ENCODE measurements around the gene ST7. TPM values are rescaled to one million over a fixed set of nuclear protein-coding genes. Genes with fewer than 3 reads are reported as not detected.

The ST7 gene
- total RNA-seq, 1 donor from 2014 or later: 48.6 TPM

DNA sequence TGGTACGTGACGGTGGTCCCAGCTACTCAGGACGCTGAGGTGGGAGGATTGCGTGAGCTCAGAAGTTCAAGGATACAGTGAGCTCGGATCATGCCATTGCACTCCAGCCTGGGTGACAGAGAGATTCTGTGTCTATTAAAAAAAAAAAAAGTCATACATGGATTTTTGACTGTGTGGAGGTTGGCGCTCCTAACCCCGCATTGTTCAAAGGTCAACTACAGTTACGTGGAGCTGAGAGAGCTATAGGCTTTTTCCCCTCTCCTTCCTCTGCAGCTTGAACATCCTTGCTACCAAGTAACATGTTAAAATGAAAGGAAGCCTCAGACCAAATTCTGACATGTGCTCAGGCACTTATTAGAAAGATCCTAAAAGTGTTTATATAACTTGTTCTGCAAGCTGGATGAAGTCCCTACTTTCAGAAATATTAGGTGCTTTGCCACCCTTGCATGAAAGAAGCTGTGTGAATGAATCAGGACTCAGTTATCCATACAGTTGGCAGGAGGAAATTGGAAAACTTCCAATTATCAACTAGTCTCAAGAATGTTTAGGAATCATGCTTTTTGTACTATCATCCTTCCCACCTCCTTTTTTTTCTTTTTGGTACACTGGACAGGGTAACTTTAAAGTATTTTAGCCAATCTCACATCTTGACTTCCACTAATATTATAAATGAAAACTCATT, 12.5 kb upstream of the ST7 start:
- Histone ChIP-seq H3K36me3 (no peaks in the 10 kb centered on the region), H3K9me3 (no peaks in the 10 kb centered on the region), H3K27me3 (no peaks in the 10 kb centered on the region), H3K27ac (no peak overlapping the region), H3K4me1 (no peaks in the 10 kb centered on the region), H3K4me3 (no peak overlapping the region)
- intact Hi-C loops (cut with DNase I): no loop called here
- TF ChIP-seq, protein P1, sequence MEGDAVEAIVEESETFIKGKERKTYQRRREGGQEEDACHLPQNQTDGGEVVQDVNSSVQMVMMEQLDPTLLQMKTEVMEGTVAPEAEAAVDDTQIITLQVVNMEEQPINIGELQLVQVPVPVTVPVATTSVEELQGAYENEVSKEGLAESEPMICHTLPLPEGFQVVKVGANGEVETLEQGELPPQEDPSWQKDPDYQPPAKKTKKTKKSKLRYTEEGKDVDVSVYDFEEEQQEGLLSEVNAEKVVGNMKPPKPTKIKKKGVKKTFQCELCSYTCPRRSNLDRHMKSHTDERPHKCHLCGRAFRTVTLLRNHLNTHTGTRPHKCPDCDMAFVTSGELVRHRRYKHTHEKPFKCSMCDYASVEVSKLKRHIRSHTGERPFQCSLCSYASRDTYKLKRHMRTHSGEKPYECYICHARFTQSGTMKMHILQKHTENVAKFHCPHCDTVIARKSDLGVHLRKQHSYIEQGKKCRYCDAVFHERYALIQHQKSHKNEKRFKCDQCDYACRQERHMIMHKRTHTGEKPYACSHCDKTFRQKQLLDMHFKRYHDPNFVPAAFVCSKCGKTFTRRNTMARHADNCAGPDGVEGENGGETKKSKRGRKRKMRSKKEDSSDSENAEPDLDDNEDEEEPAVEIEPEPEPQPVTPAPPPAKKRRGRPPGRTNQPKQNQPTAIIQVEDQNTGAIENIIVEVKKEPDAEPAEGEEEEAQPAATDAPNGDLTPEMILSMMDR (IDR thresholded peaks at IDR 0.05): no peak
- ATAC-seq: no peak
- no peak for DNase-seq

DNA sequence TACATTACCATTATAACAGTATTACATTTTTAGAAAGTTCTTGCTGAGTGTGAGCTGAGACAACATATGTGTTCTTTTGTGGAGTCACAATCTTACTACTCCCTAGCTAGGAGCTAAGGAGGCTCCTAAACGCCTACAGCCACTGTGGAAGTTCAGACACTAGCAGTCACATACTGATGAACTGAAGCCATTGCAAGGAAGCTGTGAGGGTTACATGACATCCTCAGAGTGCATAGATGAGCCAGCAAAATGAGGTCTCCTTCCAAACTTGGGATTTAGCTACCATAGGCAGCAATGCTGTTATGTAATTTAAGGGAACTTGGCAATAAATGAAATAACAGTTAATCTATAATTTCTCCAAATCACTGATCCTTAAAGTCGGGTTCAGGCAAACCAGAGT, 10.8 kb upstream of the ST7 start:
- H3K9me3 ChIP-seq: no peaks in the 10 kb centered on the region
- no peak for ATAC-seq
- intact Hi-C loops (cut with DNase I): no loop called here
- H3K27ac ChIP-seq: no peak overlapping the region
- no peaks in the 10 kb centered on the region for H3K27me3 ChIP-seq
- no peak for DNase-seq
- H3K4me1 ChIP-seq: no peaks in the 10 kb centered on the region
- TF ChIP-seq, protein P1 (IDR thresholded peaks at IDR 0.05): no peak
- no peak overlapping the region for H3K4me3 ChIP-seq
- no peaks in the 10 kb centered on the region for H3K36me3 ChIP-seq

DNA sequence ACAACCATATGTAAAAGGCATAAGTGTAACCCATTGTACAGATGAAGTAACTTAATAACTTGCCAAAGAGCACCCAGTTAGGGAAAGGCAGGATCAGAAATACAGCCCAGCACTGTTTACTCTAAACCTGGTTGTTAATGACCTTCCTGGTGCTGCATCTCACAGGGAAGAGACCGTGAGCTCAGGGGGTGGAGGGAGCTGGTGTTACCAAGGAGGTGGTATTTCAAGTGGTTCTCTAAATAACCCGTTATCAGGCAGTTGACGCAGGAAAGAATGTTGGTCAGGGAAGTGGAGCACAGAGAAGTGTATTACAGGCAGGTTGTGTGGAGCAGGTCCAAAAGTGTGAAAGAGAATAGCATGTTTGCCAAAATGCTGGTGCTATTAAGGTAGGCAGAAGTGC, 4.4 kb upstream of the ST7 start:
- Histone ChIP-seq H3K4me3 (no peak overlapping the region), H3K27ac (no peak overlapping the region), H3K4me1 (peaks cover 9% of the 10 kb centered on the region), H3K9me3 (no peaks in the 10 kb centered on the region), H3K27me3 (no peaks in the 10 kb centered on the region), H3K36me3 (no peaks in the 10 kb centered on the region)
- DNase-seq (no peak), ATAC-seq (peak; percentile 83)
- intact Hi-C loops (cut with DNase I): no loop called here
- TF ChIP-seq, protein P1 (IDR thresholded peaks at IDR 0.05): no peak

DNA sequence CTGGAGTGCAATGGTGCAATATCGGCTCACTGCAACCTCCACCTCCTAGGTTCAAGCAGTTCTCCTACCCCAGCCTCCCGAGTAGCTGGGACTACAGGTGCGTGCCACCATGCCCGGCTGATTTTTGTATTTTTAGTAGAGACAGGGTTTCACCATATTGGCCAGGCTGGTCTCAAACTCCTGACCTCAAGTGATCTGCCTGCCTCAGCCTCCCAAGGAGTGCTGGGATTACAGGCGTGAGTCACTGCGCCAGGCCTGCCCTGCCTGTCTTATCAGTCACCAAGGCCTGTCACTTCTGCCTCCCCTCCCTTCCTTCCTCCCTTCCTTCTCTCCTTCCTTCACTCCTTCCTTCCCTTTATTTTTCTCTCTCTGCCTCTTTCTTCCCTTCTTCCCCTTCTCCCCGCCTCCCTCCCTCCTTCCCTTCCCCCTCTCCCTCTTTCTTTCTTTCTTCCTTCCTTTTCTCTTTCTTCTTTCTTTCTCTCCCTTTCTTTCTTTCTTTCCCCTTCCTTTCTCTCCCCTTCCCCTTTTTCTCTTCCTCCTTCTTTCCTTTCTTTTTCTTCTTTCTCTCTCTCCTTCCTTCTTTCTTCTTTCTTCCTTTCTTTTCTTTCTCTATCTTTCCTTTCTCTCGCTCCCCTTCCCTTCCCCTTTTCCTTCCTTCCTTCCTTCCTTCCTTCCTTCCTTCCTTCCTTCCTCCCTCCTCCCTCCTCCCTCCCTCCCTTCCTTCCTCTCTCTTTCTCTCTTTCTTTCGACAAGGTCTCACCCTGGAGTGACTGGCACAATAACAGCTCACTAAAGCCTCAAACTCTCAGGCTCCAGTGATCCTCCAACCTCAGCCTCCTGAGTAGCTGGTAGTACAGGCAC, 3.1 kb upstream of the ST7 start:
- Histone ChIP-seq H3K27ac (no peak overlapping the region), H3K4me3 (no peak overlapping the region), H3K9me3 (no peaks in the 10 kb centered on the region), H3K36me3 (no peaks in the 10 kb centered on the region), H3K27me3 (no peaks in the 10 kb centered on the region), H3K4me1 (peaks cover 17% of the 10 kb centered on the region)
- TF ChIP-seq, protein P1 (IDR thresholded peaks at IDR 0.05): no peak
- no peak for DNase-seq
- intact Hi-C loops (cut with DNase I): no loop called here
- no peak for ATAC-seq

DNA sequence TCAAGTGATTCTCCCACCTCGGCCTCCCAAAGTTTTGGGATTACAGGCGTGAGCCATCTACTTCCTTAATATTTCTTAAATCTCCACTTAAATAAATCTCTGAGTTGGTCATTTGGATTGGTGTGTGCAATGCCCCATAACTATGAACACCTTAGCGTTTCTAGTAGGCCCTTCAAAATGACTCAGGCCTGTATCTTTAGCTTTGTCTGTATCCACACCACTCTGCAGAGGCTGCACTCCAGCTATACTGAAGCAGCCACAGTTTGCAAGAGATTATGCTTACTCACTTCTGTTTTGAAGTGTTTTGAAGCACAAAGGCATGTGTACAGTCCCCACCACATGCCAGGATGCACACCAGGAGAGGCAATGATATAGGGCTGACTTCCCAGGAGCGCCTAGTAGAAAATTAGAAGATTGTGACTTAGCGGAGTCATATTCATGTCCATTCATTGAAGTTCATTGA, 2.4 kb upstream of the ST7 start:
- Histone ChIP-seq H3K36me3 (no peaks in the 10 kb centered on the region), H3K27me3 (no peaks in the 10 kb centered on the region), H3K27ac (no peak overlapping the region), H3K9me3 (no peaks in the 10 kb centered on the region), H3K4me1 (peaks cover 24% of the 10 kb centered on the region), H3K4me3 (no peak overlapping the region)
- intact Hi-C loops (cut with DNase I): no loop called here
- no peak for DNase-seq
- TF ChIP-seq, protein P1 (IDR thresholded peaks at IDR 0.05): no peak
- peak; percentile 13 for ATAC-seq
